Muscle layer of duodenum (tissue), 2 donors: ENCODE data around the gene EFNB2.

Experiments used
- H3K27ac ChIP-seq: one replicate; pipeline ENCODE4 v1.7.0; 2013; ENCODE audit warnings: mild to moderate bottlenecking, low read length
- H3K27me3 ChIP-seq: one replicate; pipeline ENCODE4 v1.7.0; 2013; ENCODE audit warnings: low read depth, mild to moderate bottlenecking, control low read depth, low read length
- H3K36me3 ChIP-seq, 2 donors: one replicate each; pipeline ENCODE4 v1.7.0; 2013; ENCODE audit warnings: low read length in 2 of 2, control low read depth in 1 of 2, mild to moderate bottlenecking in 1 of 2; ENCODE audit not compliant: insufficient read depth in 2 of 2, control insufficient read depth in 1 of 2
- H3K4me1 ChIP-seq, 2 donors: one replicate each; pipeline ENCODE4 v1.7.0; 2013; ENCODE audit warnings: low read length in 2 of 2, mild to moderate bottlenecking in 2 of 2, control low read depth in 1 of 2, moderate library complexity in 1 of 2; ENCODE audit not compliant: insufficient read depth in 2 of 2, control insufficient read depth in 1 of 2
- H3K4me3 ChIP-seq, 2 donors: one replicate each; pipeline ENCODE4 v1.7.0; 2013; ENCODE audit warnings: low read length in 2 of 2, low read depth in 1 of 2, mild to moderate bottlenecking in 1 of 2
- H3K9me3 ChIP-seq, 2 donors: one replicate each; pipeline ENCODE4 v1.7.0; 2013; ENCODE audit warnings: low read length in 2 of 2, control low read depth in 1 of 2, mild to moderate bottlenecking in 1 of 2; ENCODE audit not compliant: control insufficient read depth in 1 of 2
- donor health status: healthy.

EFNB2 gene

DNA sequence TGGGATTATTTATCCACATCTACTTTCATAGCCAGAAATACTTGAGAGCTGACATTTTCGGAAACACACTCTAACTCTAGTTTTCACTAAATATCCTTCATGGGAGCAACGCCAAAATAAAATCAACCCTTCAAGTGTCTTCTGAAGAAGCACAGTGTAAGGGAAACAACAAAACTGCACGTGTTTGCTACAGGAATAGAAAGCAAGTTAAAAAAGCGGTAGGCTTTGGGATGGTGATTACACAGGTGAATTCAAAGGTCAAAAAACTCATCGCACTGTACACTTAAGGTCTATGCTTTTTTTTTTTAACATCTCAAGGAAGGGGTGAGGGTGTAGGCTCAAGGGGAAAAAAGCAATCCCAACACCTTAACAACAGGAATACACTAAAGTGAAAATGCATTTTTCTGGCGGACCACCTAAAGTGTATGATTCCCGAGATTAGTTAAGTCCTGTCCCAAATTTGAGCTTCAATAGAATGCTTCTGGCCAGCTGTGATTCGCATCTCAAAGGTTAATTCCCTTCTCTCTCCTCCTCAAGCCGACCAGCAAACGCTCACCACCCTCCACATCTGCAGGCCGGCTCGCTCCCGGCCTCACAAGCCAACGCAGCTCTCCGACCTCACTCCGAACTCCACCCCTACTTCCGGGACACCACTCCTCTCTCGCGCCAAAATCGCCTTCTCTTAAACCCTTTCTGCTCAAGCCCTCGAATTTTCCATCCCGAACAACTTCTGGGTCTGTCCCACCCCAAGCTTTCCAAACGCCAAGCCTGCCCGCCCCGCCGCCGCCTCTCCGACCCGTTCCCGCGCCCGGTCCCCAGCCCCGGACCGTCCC lies 31.4 kb upstream of the EFNB2 start:
- peak overlapping the region; percentile 80 for H3K27ac ChIP-seq
- H3K27me3 ChIP-seq, result no peaks in the 10 kb centered on the region
- H3K4me3 ChIP-seq, result peak overlapping the region; percentile 79 to 94
- H3K9me3 ChIP-seq, result no peaks in the 10 kb centered on the region
- peaks cover 0 to 5% of the 10 kb centered on the region in 2 donors for H3K36me3 ChIP-seq
- H3K4me1 ChIP-seq, result peaks cover 23 to 42% of the 10 kb centered on the region in 2 donors

DNA sequence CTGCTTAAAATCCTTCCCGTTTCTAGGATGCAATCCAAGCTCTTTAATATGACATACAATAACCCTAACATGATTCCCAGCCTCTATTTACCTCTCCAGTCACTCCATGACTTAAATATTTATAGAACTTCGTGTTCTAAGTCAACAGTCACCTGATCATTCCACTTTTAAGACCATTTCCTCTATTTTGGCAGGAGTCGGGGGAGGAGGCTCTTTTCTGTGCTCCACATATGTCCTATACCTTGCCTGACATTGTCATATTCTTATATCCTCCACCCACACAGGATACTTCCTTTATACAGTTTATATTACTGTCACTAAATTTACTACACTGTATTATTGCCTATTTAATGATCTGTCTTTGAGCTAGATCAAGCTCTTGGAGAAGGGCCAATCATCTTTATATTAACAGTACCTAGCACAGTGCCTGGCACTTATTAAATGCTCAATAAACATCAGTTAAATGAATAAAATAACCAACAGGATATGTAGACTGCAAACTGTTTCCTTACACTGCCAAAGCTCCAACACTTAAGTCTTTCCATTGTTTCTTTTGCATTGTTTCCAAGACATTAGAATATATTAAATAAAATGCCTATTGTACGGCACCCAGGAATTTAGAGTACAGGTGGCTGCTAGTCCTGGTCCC lies 29.8 kb upstream of the EFNB2 start:
- Histone ChIP-seq H3K27me3 (no peaks in the 10 kb centered on the region), H3K36me3 (peaks cover 0 to 5% of the 10 kb centered on the region in 2 donors), H3K4me1 (peaks cover 32 to 50% of the 10 kb centered on the region in 2 donors), H3K4me3 (peak overlapping the region; percentile 79 to 94), H3K27ac (no peak overlapping the region), H3K9me3 (no peaks in the 10 kb centered on the region)

DNA sequence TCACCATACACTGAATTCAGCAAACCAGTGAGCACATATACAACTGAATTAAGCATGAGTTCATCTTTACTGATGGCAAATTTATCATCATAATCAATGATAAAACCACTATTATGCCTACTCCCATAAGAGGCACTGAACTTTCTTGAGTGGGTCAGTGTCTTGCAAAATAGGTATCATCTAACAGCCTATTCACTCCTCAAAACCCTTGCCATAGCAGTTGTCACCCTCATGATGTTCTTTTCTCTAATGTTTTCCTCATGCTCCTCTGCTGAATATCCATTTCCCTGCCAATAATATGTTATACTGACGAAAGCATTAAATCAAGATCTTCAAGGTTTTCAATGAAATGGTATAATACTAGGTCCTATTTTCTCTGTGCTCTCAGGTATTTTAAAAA lies 26.8 kb upstream of the EFNB2 start:
- H3K27ac ChIP-seq, result no peak overlapping the region
- H3K4me1 ChIP-seq, result peaks cover 32 to 66% of the 10 kb centered on the region in 2 donors
- no peak overlapping the region for H3K4me3 ChIP-seq
- no peaks in the 10 kb centered on the region for H3K27me3 ChIP-seq
- peaks cover 4 to 18% of the 10 kb centered on the region in 2 donors for H3K36me3 ChIP-seq
- H3K9me3 ChIP-seq, result no peaks in the 10 kb centered on the region

DNA sequence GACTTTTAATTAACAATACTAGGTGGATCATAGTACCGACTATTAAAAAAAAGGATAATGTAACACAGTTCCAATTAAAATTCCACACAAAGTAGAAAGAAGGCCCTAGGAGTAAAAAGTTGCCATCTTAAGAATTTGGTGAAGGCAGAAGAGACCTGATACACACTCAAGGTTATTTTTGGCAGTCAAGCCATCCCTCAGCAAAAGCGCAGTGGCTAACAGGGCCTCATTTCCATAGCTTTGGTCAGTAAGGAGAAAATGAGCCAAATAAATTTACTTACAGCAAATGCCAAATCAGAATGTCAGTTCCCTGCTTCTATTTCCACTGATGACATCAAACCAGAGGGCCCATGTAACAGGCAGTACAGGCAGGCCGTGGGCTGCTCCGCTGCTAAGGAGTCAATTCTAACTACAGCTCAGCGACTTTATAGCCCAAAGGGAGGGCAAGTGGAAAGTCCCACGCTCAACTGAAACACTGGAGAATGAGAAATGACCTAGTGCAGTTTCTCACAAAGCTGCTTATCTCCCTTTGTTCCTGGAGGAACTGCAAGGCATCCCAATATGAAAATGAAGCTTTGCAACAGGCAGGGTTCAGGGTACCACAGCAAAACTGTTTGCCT lies 26.2 kb upstream of the EFNB2 start:
- H3K27ac ChIP-seq, result peak overlapping the region; percentile 10
- peaks cover 32 to 66% of the 10 kb centered on the region in 2 donors for H3K4me1 ChIP-seq
- H3K9me3 ChIP-seq, result no peaks in the 10 kb centered on the region
- peaks cover 7 to 23% of the 10 kb centered on the region in 2 donors for H3K36me3 ChIP-seq
- H3K27me3 ChIP-seq, result no peaks in the 10 kb centered on the region
- H3K4me3 ChIP-seq, result peak overlapping the region in 1 of 2 donors; percentile 4

DNA sequence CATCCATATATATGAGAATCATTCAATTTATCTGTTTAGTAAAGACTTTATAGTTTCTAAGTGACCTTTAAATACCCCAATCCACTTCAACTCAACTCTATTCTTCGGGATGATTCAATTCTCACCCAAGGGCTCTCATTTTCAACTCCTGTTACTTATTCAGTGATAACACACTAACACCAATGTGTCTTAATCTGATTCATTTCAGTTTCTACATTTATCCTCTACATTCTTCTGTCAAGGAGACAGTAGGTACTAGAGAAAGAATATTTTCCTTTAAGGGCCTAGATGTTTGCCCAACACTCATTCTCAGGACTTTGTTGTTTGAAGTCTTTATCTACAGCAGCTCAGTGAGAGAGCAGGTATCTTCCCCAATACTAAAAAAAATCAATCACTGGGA lies 25.4 kb upstream of the EFNB2 start:
- peaks cover 15 to 31% of the 10 kb centered on the region in 2 donors for H3K36me3 ChIP-seq
- no peaks in the 10 kb centered on the region for H3K9me3 ChIP-seq
- H3K4me1 ChIP-seq, result peaks cover 29 to 58% of the 10 kb centered on the region in 2 donors
- no peaks in the 10 kb centered on the region for H3K27me3 ChIP-seq
- peak overlapping the region; percentile 10 for H3K27ac ChIP-seq
- no peak overlapping the region for H3K4me3 ChIP-seq

DNA sequence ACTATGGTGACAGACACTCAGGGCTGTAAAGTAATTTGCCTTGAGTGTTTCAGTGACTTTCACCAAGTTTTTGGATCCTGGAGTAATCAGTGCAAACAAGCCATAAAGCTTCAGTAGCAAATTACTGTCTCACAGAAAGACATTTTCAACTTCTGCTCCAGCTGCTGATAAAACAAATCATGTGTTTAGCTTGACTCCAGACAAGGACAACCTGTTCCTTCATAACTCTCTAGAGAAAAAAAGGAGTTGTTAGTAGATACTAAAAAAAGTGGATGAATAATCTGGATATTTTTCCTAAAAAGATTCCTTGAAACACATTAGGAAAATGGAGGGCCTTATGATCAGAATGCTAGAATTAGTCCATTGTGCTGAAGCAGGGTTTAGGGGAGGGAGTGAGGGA lies 23.1 kb upstream of the EFNB2 start:
- peaks cover 34 to 44% of the 10 kb centered on the region in 2 donors for H3K36me3 ChIP-seq
- H3K27ac ChIP-seq, result no peak overlapping the region
- peaks cover 14 to 43% of the 10 kb centered on the region in 2 donors for H3K4me1 ChIP-seq
- no peaks in the 10 kb centered on the region for H3K27me3 ChIP-seq
- no peaks in the 10 kb centered on the region for H3K9me3 ChIP-seq
- no peak overlapping the region for H3K4me3 ChIP-seq

DNA sequence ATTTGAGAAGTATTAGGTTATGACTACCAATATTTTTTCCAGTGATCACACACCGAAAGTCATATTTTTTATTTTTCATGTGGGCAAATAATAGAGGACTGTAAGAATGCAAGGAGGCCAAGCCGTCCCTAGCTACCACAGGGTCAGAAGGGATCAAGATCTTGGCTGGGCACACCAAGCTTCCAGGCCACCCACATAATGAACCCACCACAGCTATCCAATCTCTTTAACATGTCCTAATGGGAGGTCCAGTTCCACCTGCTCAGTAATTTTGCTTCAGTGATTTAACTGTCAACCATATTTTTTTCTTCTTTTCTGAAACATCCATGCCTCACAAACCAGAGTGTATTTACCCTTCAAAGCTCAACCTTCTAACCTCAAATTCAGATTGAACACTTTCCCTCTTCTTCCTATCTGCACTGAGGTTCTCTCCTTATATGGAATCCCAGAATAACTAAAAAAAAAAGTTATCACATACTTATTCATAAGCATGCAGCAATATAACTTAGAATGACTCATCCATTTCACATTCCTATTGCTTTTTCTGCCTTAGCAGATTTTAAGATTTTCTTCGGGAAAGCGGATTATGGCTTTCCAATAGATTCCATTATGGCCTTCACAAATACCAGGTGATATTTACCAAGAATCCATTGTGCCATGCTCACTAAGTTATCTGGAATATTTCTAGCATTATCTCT lies 20.3 kb upstream of the EFNB2 start:
- peaks cover 0 to 34% of the 10 kb centered on the region in 2 donors for H3K4me1 ChIP-seq
- H3K9me3 ChIP-seq, result no peaks in the 10 kb centered on the region
- peaks cover 39 to 58% of the 10 kb centered on the region in 2 donors for H3K36me3 ChIP-seq
- H3K4me3 ChIP-seq, result no peak overlapping the region
- no peaks in the 10 kb centered on the region for H3K27me3 ChIP-seq
- no peak overlapping the region for H3K27ac ChIP-seq

DNA sequence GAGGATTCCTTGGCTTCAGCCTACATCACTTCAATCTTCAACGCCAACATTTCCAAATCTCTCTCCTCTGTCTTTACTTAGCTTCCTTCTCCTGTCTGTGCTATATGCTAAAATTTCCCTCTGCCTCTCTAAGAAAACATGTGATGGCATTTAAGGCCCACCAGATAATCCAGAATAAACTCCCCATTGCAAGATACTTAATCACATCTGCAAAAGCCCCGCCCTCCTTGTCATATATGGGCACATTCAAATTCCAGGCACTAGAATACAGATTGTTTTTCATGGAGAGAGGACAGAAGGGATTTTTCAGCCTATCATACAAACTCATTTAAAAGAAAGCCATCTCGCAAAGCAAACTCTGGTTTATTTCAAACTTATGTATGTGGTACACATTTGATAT lies 16.3 kb upstream of the EFNB2 start:
- H3K27ac ChIP-seq, result no peak overlapping the region
- H3K27me3 ChIP-seq, result no peaks in the 10 kb centered on the region
- H3K9me3 ChIP-seq, result no peaks in the 10 kb centered on the region
- peaks cover 0 to 28% of the 10 kb centered on the region in 2 donors for H3K4me1 ChIP-seq
- no peak overlapping the region for H3K4me3 ChIP-seq
- H3K36me3 ChIP-seq, result peaks cover 33 to 43% of the 10 kb centered on the region in 2 donors

DNA sequence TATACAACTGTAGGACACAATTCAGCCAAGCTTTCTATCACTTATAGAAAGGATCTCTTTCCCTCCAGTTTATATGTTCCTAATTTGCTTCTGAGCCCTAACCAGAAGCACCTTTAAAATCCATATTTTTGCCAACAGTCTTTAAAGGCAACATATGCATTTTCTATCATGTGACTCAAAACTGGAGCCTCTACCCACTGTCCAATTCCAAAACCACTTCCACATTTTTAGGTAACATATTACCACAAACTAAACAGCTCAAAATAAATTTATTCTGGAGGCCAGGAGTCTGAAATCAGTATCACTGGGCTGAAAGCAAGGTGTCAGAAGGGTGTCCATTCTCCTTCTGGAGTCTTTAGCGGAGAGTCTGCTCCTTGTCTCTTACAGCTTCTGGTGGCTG lies 15.9 kb upstream of the EFNB2 start:
- Histone ChIP-seq H3K36me3 (peaks cover 32 to 39% of the 10 kb centered on the region in 2 donors), H3K4me3 (no peak overlapping the region), H3K27me3 (no peaks in the 10 kb centered on the region), H3K9me3 (no peaks in the 10 kb centered on the region), H3K27ac (no peak overlapping the region), H3K4me1 (peaks cover 0 to 28% of the 10 kb centered on the region in 2 donors)

DNA sequence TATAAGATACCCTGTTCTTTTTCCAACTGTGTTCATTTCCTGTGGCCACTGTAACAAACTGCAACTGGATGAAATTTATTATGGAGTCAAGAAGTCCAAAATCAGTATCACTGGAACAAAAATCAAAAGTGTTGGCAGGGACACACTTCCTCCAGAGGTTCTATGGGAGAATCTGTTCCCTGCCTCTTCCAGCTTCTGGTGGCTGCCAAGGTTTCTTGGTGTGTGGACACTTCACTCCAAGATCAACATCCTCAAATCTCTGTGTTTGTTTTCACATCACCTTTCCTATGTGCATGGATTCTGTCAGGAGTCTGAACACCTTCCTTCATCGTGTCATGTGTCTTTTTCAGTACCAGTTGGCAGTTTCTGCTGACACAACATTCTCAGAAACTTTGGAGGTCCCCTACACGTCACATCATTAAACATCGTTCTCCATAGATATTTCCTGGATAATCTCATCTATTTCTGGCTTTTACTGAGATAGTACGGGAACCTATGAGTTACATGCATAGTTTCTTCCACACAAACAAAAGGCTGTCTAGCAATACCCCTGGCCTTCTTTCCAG lies 15.2 kb upstream of the EFNB2 start:
- Histone ChIP-seq H3K27ac (no peak overlapping the region), H3K36me3 (peaks cover 28 to 37% of the 10 kb centered on the region in 2 donors), H3K4me1 (peaks cover 0 to 28% of the 10 kb centered on the region in 2 donors), H3K4me3 (no peak overlapping the region), H3K9me3 (no peaks in the 10 kb centered on the region), H3K27me3 (no peaks in the 10 kb centered on the region)
